Ovary (tissue), 9 donors: ENCODE data around the gene ARHGAP23. TPM values are rescaled to one million over a fixed set of nuclear protein-coding genes. Genes with fewer than 3 reads are reported as not detected.

Source experiments
- DNase-seq, 5 donors: peaks; one replicate each; pipeline ENCODE4 v3.0.0-alpha.2; 2019 to 2020
- H3K27ac ChIP-seq, 2 donors: fragments of 200-600 bp; one replicate each; pipeline versions ENCODE4 v1.5.1 to v1.8.0; 2019 to 2022
- H3K27me3 ChIP-seq: fragments of 200-600 bp; one replicate; pipeline ENCODE4 v1.8.0; 2022
- H3K36me3 ChIP-seq: fragments of 200-600 bp; sonication (generic); one replicate; pipeline ENCODE4 v1.5.1; 2019
- H3K4me1 ChIP-seq: one replicate; pipeline ENCODE4 v1.8.1; 2013; ENCODE audit warnings: mild to moderate bottlenecking, moderate library complexity; ENCODE audit not compliant: insufficient read depth
- H3K4me3 ChIP-seq: fragments of 200-600 bp; sonication (generic); one replicate; pipeline ENCODE4 v1.5.1; 2017
- H3K9me3 ChIP-seq, 2 donors: fragments of 200-600 bp in 1 of 2; sonication (generic) in 1 of 2; one replicate each; pipeline versions ENCODE4 v1.5.1 to v1.8.1; 2013 to 2019; ENCODE audit warnings: mild to moderate bottlenecking in 1 of 2, moderate library complexity in 1 of 2
- CTCF ChIP-seq, 3 donors: fragments of 450-650 bp in 2 of 3; fragments of 200-600 bp in 1 of 3; IDR thresholded peaks; one replicate each; pipeline versions ENCODE4 v1.5.1 to v1.8.0; 2016 to 2022; ENCODE audit warnings: antibody characterized with exemption in 3 of 3, mild to moderate bottlenecking in 1 of 3
- EP300 ChIP-seq: sonication (generic); formaldehyde crosslinking; IDR thresholded peaks from one replicate; pipeline ENCODE4 v1.6.1; 2017; ENCODE audit warnings: antibody characterized with exemption
- POLR2A ChIP-seq: fragments of 450-650 bp; IDR thresholded peaks from one replicate; pipeline ENCODE4 v1.6.1; 2017; ENCODE audit warnings: antibody characterized with exemption, mild to moderate bottlenecking, moderate library complexity
- WGBS, 3 donors: extraction: QIAGEN DNeasy Blood & Tissue Kit in 1 of 3; methylation state at CpG; one replicate each; pipeline versions ENCODE4 v1.1.5 to v1.1.7; 2013 to 2017; 5-methylcytosine and 5-hydroxymethylcytosine counted together
- intact Hi-C, 4 donors: fragments of 100-400 bp; cut with DNase I; formaldehyde crosslinking; loops; one replicate each; pipeline versions ENCODE4 v1.11.0 to v1.15.1; 2022 to 2023
- polyA plus RNA-seq, 2 donors: library from polyadenylated mRNA; stranded (reverse); fragments of 200-250 nt in 1 of 2; fragments of 350-450 nt in 1 of 2; fragmentation: Illumina TruSeq in 1 of 2; extraction: RNeasy Lipid Tissue Mini Kit (QIAGEN cat#74804) in 1 of 2; gene quantifications; one replicate each; pipeline ENCODE4 v1.2.3, GENCODE V29; 2013 to 2014
- total RNA-seq, 7 donors: library from RNA; depleted of rRNA in 2 of 7; stranded (reverse); fragments of >200 nt in 2 of 7; fragmentation: NEBNext Ultra II Directional in 3 of 7; extraction: Animal tissue kit (Norgen Biotek cat#: 25700) in 3 of 7; gene quantifications; one replicate each; pipeline versions ENCODE4 v1.1.0 to v1.2.4, GENCODE V29; 2016 to 2023
- donor health status: DM: no; HTN: no; CAD: no; lungs with moderate emphysema.
- donor health status: DM: no; HTN: no; CAD: no.
- donor health status: Bipolar disorder and iron deficiency.
- donor health status: DM: yes; HTN: yes; CAD: no.
- donor health status: DM: no; HTN: no; CAD: no.
- donor health status: DM: yes; HTN: yes; CAD: no.

Gene ARHGAP23
- total and polyA plus RNA-seq, 9 donors, result 13.7 to 76.4 (median 45.3) TPM

GRCh38 chr17:38561416-38562214 is 133.4 kb downstream of the ARHGAP23 start:
- intact Hi-C loops, result loop anchor here in 1 of 4 donors (5.0 kb wide), 1 partner anchor 106 kb away; no protein-coding TSS in a partner anchor

More at GRCh38 chr17:38561416-38562214, 133.4 kb downstream of the ARHGAP23 start:
- no peak overlapping the region for H3K4me3 ChIP-seq
- WGBS, 3 donors, result 28 to 49% (median 35%) methylated on average over 88 to 105 of the region's 105 CpGs
- no peak overlapping the region for H3K27ac ChIP-seq
- TF ChIP-seq EP300 (no peak), CTCF (IDR thresholded peaks at IDR 0.05) (no peak), POLR2A (no peak)
- H3K9me3 ChIP-seq, result no peaks in the 10 kb centered on the region
- DNase-seq, result no peak
- H3K4me1 ChIP-seq, result peaks cover 8% of the 10 kb centered on the region
- no peaks in the 10 kb centered on the region for H3K36me3 ChIP-seq
- peaks cover 3% of the 10 kb centered on the region for H3K27me3 ChIP-seq

Other genes with a start within 250 kb of the ARHGAP23 start
- not detected for gene TBC1D3, start 235.9 kb upstream of the ARHGAP23 start, total RNA-seq
- not detected for gene TBC1D3, start 235.9 kb upstream of the ARHGAP23 start, polyA plus RNA-seq
- 10 to 100 TPM; 24.5 to 40.8 (median 33.8) TPM for gene MRPL45, start 131.3 kb upstream of the ARHGAP23 start, total RNA-seq
- gene MRPL45, start 131.3 kb upstream of the ARHGAP23 start, polyA plus RNA-seq, result 10 to 100 TPM; 40.6 to 74.5 TPM
- gene GPR179, start 84.5 kb upstream of the ARHGAP23 start, total RNA-seq, result under 1 TPM in 6 of 7 donors, not detected in 1; 0.05 to 0.15 (median 0.12) TPM
- under 1 TPM; 0.02 to 0.08 TPM for gene GPR179, start 84.5 kb upstream of the ARHGAP23 start, polyA plus RNA-seq
- gene SOCS7, start 76.6 kb upstream of the ARHGAP23 start, total RNA-seq, result 10 to 100 TPM; 12.8 to 23.8 (median 21.1) TPM
- 10 to 100 TPM in 1 of 2 donors, 1 to 10 TPM in 1; 8.9 to 11.2 TPM for gene SOCS7, start 76.6 kb upstream of the ARHGAP23 start, polyA plus RNA-seq
- 1 to 10 TPM in 5 of 7 donors, under 1 TPM in 2; 0.48 to 3.0 (median 1.2) TPM for gene SRCIN1, start 177.5 kb downstream of the ARHGAP23 start, total RNA-seq
- under 1 TPM; 0.18 to 0.57 TPM for gene SRCIN1, start 177.5 kb downstream of the ARHGAP23 start, polyA plus RNA-seq
- 1 to 10 TPM in 3 of 7 donors, under 1 TPM in 4; 0.83 to 1.7 (median 0.86) TPM for gene EPOP, start 246.5 kb downstream of the ARHGAP23 start, total RNA-seq
- gene EPOP, start 246.5 kb downstream of the ARHGAP23 start, polyA plus RNA-seq, result under 1 TPM; 0.50 to 0.61 TPM